ENCODE results near the gene GPR176. TPM values are rescaled to one million over a fixed set of nuclear protein-coding genes. Genes with fewer than 3 reads are reported as not detected.

GPR176 gene
- total RNA-seq, 1 donor from 2014 or later: 5.4 TPM

- DNase-seq (ENCODE audit: low spot score): no peak
Observed at GRCh38 chr15:39807791-39808190, 112.3 kb downstream of the GPR176 start.

DNA sequence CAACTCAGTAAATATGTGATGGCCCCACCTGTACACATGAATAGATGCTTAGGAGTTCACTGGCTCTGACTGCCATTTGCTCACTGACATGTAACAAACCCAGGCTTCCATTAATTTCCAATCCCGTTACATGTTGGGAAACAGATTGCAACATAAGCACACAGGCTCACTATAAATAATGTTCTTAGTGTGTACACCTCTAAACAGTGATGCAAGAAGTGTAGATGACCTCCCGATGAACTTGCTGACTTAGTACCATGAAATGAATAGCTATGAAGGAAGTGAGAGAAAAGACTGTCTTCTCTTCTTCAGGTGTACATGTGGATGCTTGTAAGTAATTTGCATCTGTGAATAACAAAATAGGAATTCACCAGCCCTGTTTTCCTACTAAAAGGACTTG lies 116.0 kb downstream of the GPR176 start:
- no peak for DNase-seq (ENCODE audit: low spot score)

- DNase-seq (ENCODE audit: low spot score): no peak
Observed at GRCh38 chr15:39803016-39803415, 117.0 kb downstream of the GPR176 start.

DNA sequence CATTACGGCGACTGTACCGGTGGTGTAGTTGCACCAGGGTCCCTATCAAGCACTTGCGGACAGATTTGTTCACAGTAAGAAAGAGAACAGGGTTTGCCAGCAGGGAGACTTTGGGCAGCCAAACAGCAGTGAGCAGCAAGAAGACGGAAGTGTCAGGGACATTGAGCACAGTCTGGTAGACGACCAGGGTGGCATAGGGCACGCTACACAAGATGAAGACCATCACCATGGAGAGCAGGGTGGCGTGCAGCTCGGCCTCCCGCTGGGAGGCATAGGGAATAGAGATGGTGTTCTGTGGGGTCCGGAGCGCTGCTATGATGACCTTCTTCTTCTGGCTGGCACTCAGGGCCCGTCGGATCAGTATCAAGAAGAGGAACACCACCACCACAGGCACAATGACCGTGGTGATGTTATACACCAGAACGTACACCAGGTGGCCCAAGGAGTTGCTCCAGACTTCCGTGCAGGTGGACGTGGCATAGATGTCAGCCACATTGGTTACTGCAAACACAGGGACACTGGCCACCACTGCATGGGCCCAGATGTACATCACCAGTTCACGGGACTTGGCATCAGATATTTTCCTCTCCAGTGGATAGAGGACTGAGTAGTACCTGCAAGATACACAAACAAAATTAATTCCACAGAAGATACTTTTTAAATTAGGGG lies 118.3 kb downstream of the GPR176 start:
- DNase-seq (ENCODE audit: low spot score): no peak

- no peak for DNase-seq (ENCODE audit: low spot score)
Observed at GRCh38 chr15:39799552-39800011, 120.5 kb downstream of the GPR176 start.

DNA sequence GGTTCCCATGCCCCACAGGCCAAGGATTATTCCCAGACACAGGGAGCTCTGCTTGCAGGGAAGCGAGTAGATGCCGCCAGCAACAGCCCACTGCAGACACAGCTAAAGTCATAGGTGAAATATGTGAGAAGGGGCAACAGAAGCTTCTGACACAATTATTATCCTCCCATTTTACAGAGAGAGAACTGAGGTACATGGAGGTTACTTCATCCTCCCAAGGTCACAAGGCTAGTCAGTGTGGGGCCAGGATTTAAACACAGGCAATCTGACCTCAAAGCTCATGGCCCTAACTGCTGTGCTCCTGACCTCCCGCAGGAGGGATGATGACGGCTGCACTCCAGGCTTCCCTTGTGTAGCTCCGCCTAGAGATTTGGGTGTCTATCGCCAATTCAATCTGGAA lies 121.7 kb downstream of the GPR176 start:
- no peak for DNase-seq (ENCODE audit: low spot score)

DNA sequence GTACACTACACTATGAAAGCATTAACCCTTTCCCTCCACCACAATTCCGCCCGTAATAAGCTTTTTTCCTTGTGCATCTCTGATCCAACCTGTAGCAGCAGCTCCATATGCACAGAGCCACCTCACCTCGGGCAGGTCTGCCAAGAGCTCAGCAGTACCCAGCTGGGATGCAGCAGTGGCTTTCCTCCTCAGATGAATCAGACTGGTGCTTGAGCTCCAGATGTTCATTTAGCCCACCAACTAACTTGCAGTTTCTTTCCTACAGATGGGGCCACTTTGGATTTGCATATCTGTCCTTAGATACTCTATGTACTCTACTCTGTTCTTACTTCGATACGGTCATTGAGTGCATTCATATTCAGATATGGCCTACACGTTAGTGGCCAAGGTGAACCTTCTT lies 122.7 kb downstream of the GPR176 start:
- no peak for DNase-seq (ENCODE audit: low spot score)

GRCh38 chr15:39796601-39797000 lies 123.5 kb downstream of the GPR176 start:
- no peak for DNase-seq (ENCODE audit: low spot score)

GRCh38 chr15:39795486-39795885 lies 124.6 kb downstream of the GPR176 start:
- no peak for DNase-seq (ENCODE audit: low spot score)

- no peak for DNase-seq (ENCODE audit: low spot score)
Observed at GRCh38 chr15:39794954-39795353, 125.1 kb downstream of the GPR176 start.

- no peak for DNase-seq (ENCODE audit: low spot score)
Observed at GRCh38 chr15:39793923-39794322, 126.1 kb downstream of the GPR176 start.

DNA sequence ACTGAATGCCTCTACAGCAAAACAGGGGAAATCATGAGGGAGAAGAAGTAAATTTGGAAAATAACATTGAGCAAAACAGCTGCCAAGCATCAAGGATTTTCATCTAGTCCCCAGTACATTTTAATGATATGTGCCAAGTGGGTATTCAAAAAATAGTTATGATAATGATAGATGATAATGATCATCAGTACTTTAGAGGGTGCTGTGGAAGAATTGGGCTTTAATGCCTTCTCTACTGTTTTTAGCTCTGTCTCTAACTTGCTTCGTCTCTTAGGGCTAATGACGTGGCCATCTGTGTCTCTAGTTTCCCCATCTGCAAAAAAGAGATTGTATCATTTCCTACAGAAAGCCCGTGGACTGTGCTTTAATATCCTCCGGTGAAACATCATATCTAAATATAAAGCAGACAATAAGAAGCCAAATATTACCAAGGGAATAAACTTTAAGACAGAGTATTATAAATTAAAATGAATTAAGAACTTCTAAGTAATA lies 127.2 kb downstream of the GPR176 start:
- no peak for DNase-seq (ENCODE audit: low spot score)

GRCh38 chr15:39792025-39792843 lies 127.8 kb downstream of the GPR176 start:
- no peak for DNase-seq (ENCODE audit: low spot score)

DNA sequence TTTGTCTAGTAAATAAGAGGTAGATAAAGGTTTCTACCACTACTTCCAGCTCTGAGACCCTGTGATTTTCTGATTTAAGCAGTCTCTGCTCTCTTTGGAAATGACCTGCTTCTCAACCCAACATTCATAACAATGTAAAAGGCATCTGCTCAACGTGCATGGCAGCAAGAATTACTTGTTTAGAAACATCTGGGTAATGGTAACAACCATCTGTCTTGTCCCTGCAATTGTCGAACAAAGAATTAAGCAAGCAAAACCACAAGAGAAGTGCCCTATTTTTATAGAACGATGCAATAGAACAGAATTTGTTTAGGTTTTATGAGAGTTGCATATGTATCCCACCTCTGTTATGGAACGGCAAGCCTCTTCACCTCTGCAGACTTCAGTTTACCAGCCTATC lies 130.3 kb downstream of the GPR176 start:
- no peak for DNase-seq (ENCODE audit: low spot score)

DNA sequence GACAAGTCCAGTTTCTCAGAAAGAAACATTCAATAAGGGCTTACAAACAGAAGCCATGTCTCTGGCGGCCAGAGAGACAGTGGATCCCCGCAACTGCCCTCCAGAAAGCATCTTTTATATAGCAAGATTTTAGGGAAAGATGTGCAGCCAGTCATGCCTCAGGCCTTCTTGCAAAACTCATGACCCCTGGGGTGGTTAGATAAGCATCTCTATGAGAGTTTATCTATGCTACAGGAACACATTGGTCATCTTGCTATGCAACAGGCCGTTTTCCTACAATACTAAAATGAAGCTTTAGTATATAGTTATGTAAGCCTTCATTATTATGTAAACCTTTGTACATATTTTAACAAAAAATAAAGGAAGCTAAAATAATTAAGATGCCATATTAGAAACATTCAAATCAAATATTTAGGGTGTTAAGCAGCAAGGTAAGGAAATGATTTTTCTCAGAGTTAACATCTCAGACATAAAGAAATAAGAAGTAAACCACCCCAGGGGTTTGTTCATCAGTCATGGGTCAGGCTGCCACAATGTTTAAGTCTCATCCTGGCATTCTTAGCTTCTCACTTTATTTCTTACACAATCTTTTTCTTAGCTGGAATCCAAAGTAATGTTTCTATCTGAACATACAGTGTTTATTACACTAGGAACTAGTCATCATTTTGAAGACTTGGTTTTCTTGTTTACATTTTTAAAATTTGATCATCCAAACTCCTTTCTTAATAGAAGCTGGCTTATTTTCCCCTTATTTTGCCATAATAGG lies 131.1 kb downstream of the GPR176 start:
- no peak for DNase-seq (ENCODE audit: low spot score)

GRCh38 chr15:39788108-39788507 lies 132.0 kb downstream of the GPR176 start:
- no peak for DNase-seq (ENCODE audit: low spot score)

GRCh38 chr15:39787479-39787878 lies 132.6 kb downstream of the GPR176 start:
- DNase-seq (ENCODE audit: low spot score): no peak

- no peak for DNase-seq (ENCODE audit: low spot score)
Observed at GRCh38 chr15:39786447-39787056, 133.5 kb downstream of the GPR176 start.

GRCh38 chr15:39785841-39786240 lies 134.2 kb downstream of the GPR176 start:
- no peak for DNase-seq (ENCODE audit: low spot score)

DNA sequence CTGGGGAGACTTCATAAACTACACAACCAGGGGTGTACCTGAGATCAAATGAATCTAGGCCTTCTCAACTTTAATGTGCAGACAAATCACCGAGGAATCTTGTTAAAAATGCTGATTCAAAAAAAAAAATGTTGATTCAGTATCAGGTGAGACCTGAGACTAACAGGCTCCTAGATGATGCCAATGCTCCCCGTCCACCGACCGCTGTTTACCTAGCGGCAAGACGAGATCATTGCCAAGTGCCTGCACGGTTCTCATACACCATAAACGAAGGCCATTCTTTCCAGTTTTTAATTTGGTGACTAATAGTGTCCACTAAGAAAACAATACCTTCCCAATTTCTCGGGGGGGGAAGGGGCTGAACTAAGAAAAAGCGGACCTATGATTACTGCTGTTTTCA lies 134.9 kb downstream of the GPR176 start:
- no peak for DNase-seq (ENCODE audit: low spot score)

- DNase-seq (ENCODE audit: low spot score): no peak
Observed at GRCh38 chr15:39784638-39785037, 135.4 kb downstream of the GPR176 start.

DNA sequence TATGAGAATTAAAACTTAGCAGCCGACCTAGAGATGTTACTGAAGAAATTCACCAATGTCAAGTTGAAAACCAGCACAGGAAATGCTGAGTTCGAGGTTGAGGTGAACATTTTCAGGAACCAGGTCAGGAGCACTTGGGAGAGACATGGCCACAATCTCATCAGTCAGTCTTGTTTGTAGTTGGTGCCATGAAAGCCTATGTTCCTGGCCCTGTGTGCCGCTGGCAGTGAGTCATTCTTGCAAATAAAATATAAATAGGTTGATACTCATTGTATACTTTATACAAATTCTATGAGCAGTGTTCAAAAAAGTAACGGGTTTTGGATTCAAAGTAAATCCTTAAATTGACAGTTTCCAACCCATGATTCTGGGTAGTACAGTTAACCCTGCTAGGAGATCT lies 135.9 kb downstream of the GPR176 start:
- no peak for DNase-seq (ENCODE audit: low spot score)

All from mucosa of gallbladder (tissue), 1 donor.